IMR-90 (cell line): Measurements from ENCODE around the gene SCCPDH. TPM values are rescaled to one million over a fixed set of nuclear protein-coding genes. Genes with fewer than 3 reads are reported as not detected.

Source experiments
- ATAC-seq: fragments of 200-7000 bp; cut with Tn5 transposase; 2 replicates; pipeline ENCODE4 v1.9.1; 2020; ENCODE audit warnings: low read depth, mild to moderate bottlenecking, moderate library complexity
- BruUV-seq: library from RNA; stranded (reverse); fragments of 400-500 nt; replicated peaks from 2 replicates; lab custom pipeline; 2021; lab: Mats Ljungman, UMichigan
- CTCF ChIA-PET: fragments of 300-600 bp; formaldehyde crosslinking; extraction: SDS; loops from one replicate; lab custom pipeline; 2021; ENCODE audit warnings: antibody characterized with exemption; lab: Yijun Ruan, JAX
- POLR2A ChIA-PET: fragments of 300-600 bp; sonication (Branson Sonifier 250); formaldehyde crosslinking; loops from one replicate; lab custom pipeline; 2022; ENCODE audit warnings: antibody characterized with exemption; ENCODE audit not compliant: unreplicated experiment; lab: Charles Lee
- DNase-seq: peaks from one replicate; pipeline ENCODE4 v3.0.0; 2013
- H2AFZ ChIP-seq: replicated peaks from 2 replicates; pipeline ENCODE3; 2013; ENCODE audit warnings: low read length, mild to moderate bottlenecking; ENCODE audit not compliant: poor library complexity
- H2AK5ac ChIP-seq: 2 replicates; pipeline ENCODE4 v1.6.1; 2013; ENCODE audit warnings: low read depth, low read length, inconsistent platforms
- H2AK9ac ChIP-seq: replicated peaks from 2 replicates; pipeline ENCODE3; 2013; ENCODE audit warnings: mild to moderate bottlenecking, low read depth, low read length, moderate library complexity; ENCODE audit not compliant: poor library complexity
- H2BK120ac ChIP-seq: 2 replicates; pipeline ENCODE4 v1.6.1; 2013; ENCODE audit warnings: low read depth, low read length, inconsistent platforms
- H2BK15ac ChIP-seq: 3 replicates; pipeline ENCODE4 v1.6.1; 2013; ENCODE audit warnings: low read depth, low read length, inconsistent platforms
- H2BK20ac ChIP-seq: 2 replicates; pipeline ENCODE4 v1.6.1; 2013; ENCODE audit warnings: low read depth, mild to moderate bottlenecking, inconsistent platforms, low read length, moderate library complexity
- H2BK5ac ChIP-seq: 2 replicates; pipeline ENCODE4 v1.6.1; 2013; ENCODE audit warnings: mild to moderate bottlenecking, low read depth, low read length, inconsistent platforms; ENCODE audit not compliant: poor library complexity, severe bottlenecking
- H3K14ac ChIP-seq: replicated peaks from 2 replicates; pipeline ENCODE4 v1.6.1; 2013; ENCODE audit warnings: low read depth, low read length, inconsistent platforms
- H3K18ac ChIP-seq: 2 replicates; pipeline ENCODE4 v1.6.1; 2013; ENCODE audit warnings: low read depth, low read length, control low read depth
- H3K23ac ChIP-seq: 2 replicates; pipeline ENCODE4 v1.6.1; 2013; ENCODE audit warnings: low read depth, low read length, inconsistent platforms
- H3K27ac ChIP-seq: 2 replicates; pipeline ENCODE4 v1.5.1; 2013; ENCODE audit warnings: mild to moderate bottlenecking, control low read depth, low read length; ENCODE audit not compliant: insufficient read depth
- H3K27me3 ChIP-seq: 2 replicates; pipeline ENCODE4 v1.6.1; 2013; ENCODE audit warnings: low read length; ENCODE audit not compliant: control insufficient read depth, insufficient read depth
- H3K36me3 ChIP-seq: 2 replicates; pipeline ENCODE4 v1.6.1; 2013; ENCODE audit warnings: low read length, mixed read lengths; ENCODE audit not compliant: control insufficient read depth, insufficient read depth
- H3K4ac ChIP-seq: 2 replicates; pipeline ENCODE4 v1.6.1; 2013; ENCODE audit warnings: low read depth, low read length, inconsistent platforms
- H3K4me1 ChIP-seq: 2 replicates; pipeline ENCODE4 v1.6.1; 2013; ENCODE audit warnings: low read length, mixed read lengths; ENCODE audit not compliant: control insufficient read depth, insufficient read depth
- H3K4me2 ChIP-seq: 2 replicates; pipeline ENCODE4 v1.6.1; 2013; ENCODE audit warnings: low read depth, mild to moderate bottlenecking, control low read depth, low read length, moderate library complexity
- H3K4me3 ChIP-seq: 2 replicates; pipeline ENCODE4 v1.5.1; 2013; ENCODE audit warnings: low read depth, mild to moderate bottlenecking, control low read depth, low read length, moderate library complexity; ENCODE audit not compliant: insufficient read depth
- H3K56ac ChIP-seq: 2 replicates; pipeline ENCODE4 v1.6.1; 2013; ENCODE audit warnings: low read length, inconsistent platforms; ENCODE audit not compliant: insufficient read depth; ENCODE audit errors: extremely low read depth
- H3K79me1 ChIP-seq, 2 experiments: 2 replicates each; pipeline ENCODE4 v1.6.1; 2013; ENCODE audit warnings: low read length in 2 of 2, inconsistent platforms in 1 of 2, low read depth in 1 of 2
- H3K9ac ChIP-seq: 2 replicates; pipeline ENCODE4 v1.6.1; 2013; ENCODE audit warnings: low read depth, low read length, control low read depth
- H3K9me1 ChIP-seq: 2 replicates; pipeline ENCODE4 v1.6.1; 2013; ENCODE audit warnings: low read length, inconsistent platforms; ENCODE audit not compliant: insufficient read depth
- H3K9me3 ChIP-seq: 2 replicates; pipeline ENCODE4 v1.6.1; 2013; ENCODE audit warnings: low read length; ENCODE audit not compliant: control insufficient read depth, insufficient read depth
- H4K20me1 ChIP-seq: 2 replicates; pipeline ENCODE4 v1.6.1; 2013; ENCODE audit warnings: low read length, inconsistent platforms; ENCODE audit not compliant: insufficient read depth
- H4K5ac ChIP-seq: 2 replicates; pipeline ENCODE4 v1.6.1; 2013; ENCODE audit warnings: mild to moderate bottlenecking, low read depth, low read length, control low read depth
- H4K8ac ChIP-seq, 2 experiments: 2 replicates each; pipeline ENCODE4 v1.6.1; 2013; ENCODE audit warnings: low read depth in 2 of 2, low read length in 2 of 2, control low read depth in 1 of 2, inconsistent platforms in 1 of 2
- H4K91ac ChIP-seq: 2 replicates; pipeline ENCODE4 v1.6.1; 2013; ENCODE audit warnings: low read depth, low read length, inconsistent platforms; ENCODE audit not compliant: insufficient read depth
- CEBPB ChIP-seq: IDR thresholded peaks from 2 replicates; pipeline ENCODE4 v1.6.1; 2012; ENCODE audit warnings: low read depth, low read length, improper control_type of control experiment
- FOS ChIP-seq: fragments of 150-350 bp; IDR thresholded peaks from 2 replicates; pipeline ENCODE4 v1.6.1; 2016; ENCODE audit warnings: low read depth, low read length
- NFE2L2 ChIP-seq: fragments of 150-350 bp; IDR thresholded peaks from 2 replicates; pipeline ENCODE4 v1.6.1; 2016; ENCODE audit warnings: low read depth, mild to moderate bottlenecking, low read length
- RAD21 ChIP-seq: IDR thresholded peaks from 2 replicates; pipeline ENCODE4 v1.6.1; 2012; ENCODE audit warnings: low read length, improper control_type of control experiment
- RCOR1 ChIP-seq: IDR thresholded peaks from 2 replicates; pipeline ENCODE4 v1.6.1; 2012; ENCODE audit warnings: mild to moderate bottlenecking, low read length, improper control_type of control experiment; ENCODE audit not compliant: insufficient replicate concordance
- WGBS, 2 experiments: methylation state at CpG; one replicate each; pipeline versions ENCODE4 v1.1.5 to v1.1.7; 2013; ENCODE audit warnings: missing lambda C conversion rate in 2 of 2; ENCODE audit not compliant: insufficient read length in 1 of 2; ENCODE audit errors: extremely low coverage in 2 of 2; 5-methylcytosine and 5-hydroxymethylcytosine counted together
- dilution Hi-C: fragments of 300-500 bp; cut with HindIII; formaldehyde crosslinking; loops from one replicate; pipeline ENCODE4 v1.14.3; 2018; ENCODE audit warnings: low sequenced_read_pairs; ENCODE audit not compliant: unreplicated experiment
- in situ Hi-C: fragments of 300-500 bp; cut with MboI; formaldehyde crosslinking; loops from 3 replicates; pipeline ENCODE4 v1.14.3; 2019; ENCODE audit warnings: low sequenced_read_pairs, inconsistent platforms, mixed read lengths
- intact Hi-C: fragments of 100-400 bp; cut with micrococcal nuclease; formaldehyde crosslinking; loops from 2 replicates; pipeline ENCODE4 v1.10.0; 2022
- polyA plus RNA-seq, 3 experiments: library from polyadenylated mRNA; depleted of rRNA; stranded (reverse); fragments of >200 nt; gene quantifications; 2 replicates each; pipeline ENCODE4 v1.2.3, GENCODE V29; 2012; ENCODE audit warnings: low replicate concordance in 1 of 3
- total RNA-seq: library from RNA; depleted of rRNA; stranded (reverse); fragments of >200 nt; gene quantifications from 2 replicates; pipeline ENCODE4 v1.2.3, GENCODE V29; 2012
- TF ChIP-seq, protein P1 (sequence below): conservative IDR thresholded peaks from 2 replicates; pipeline ENCODE4 v1.5.1; 2012; ENCODE audit warnings: mild to moderate bottlenecking, low read depth, low read length, improper control_type of control experiment

SCCPDH gene
- total and polyA plus RNA-seq, 2 of the 4 experiments (the other 2 are of a cell fraction), result 26.9 to 37.8 TPM

- Histone ChIP-seq H4K8ac (no peak overlapping the region), H3K9ac (no peak overlapping the region), H2AK9ac (no peak overlapping the region), H3K9me3 (no peaks in the 10 kb centered on the region), H3K4ac (no peak overlapping the region), H3K56ac (no peak overlapping the region), H3K9me1 (peaks cover 2% of the 10 kb centered on the region; the same call in 1 of the 2 replicates), H3K4me2 (no peak overlapping the region), H3K4me3 (no peak overlapping the region), H2AFZ (no peak overlapping the region), H3K4me1 (peaks cover 4% of the 10 kb centered on the region), H3K27ac (no peak overlapping the region), H2BK15ac (no peak overlapping the region), H2AK5ac (no peak overlapping the region), H2BK20ac (no peak overlapping the region), H3K36me3 (peaks cover 20% of the 10 kb centered on the region), H4K20me1 (no peaks in the 10 kb centered on the region; the same call in 1 of the 2 replicates), H3K79me1 (no peaks in the 10 kb centered on the region), H4K91ac (no peak overlapping the region), H3K23ac (no peak overlapping the region), H3K27me3 (no peaks in the 10 kb centered on the region), H3K14ac (no peak overlapping the region), H3K18ac (no peak overlapping the region), H4K5ac (no peak overlapping the region), H2BK5ac (no peak overlapping the region), H2BK120ac (no peak overlapping the region)
- in situ Hi-C loops (no loop called here), dilution Hi-C loops (no loop called here), intact Hi-C loops (no loop called here)
- no peak for TF ChIP-seq FOS
- TF ChIP-seq RAD21, result no peak
- TF ChIP-seq, protein P1, sequence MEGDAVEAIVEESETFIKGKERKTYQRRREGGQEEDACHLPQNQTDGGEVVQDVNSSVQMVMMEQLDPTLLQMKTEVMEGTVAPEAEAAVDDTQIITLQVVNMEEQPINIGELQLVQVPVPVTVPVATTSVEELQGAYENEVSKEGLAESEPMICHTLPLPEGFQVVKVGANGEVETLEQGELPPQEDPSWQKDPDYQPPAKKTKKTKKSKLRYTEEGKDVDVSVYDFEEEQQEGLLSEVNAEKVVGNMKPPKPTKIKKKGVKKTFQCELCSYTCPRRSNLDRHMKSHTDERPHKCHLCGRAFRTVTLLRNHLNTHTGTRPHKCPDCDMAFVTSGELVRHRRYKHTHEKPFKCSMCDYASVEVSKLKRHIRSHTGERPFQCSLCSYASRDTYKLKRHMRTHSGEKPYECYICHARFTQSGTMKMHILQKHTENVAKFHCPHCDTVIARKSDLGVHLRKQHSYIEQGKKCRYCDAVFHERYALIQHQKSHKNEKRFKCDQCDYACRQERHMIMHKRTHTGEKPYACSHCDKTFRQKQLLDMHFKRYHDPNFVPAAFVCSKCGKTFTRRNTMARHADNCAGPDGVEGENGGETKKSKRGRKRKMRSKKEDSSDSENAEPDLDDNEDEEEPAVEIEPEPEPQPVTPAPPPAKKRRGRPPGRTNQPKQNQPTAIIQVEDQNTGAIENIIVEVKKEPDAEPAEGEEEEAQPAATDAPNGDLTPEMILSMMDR, result no peak
- no peak for TF ChIP-seq NFE2L2
- TF ChIP-seq RCOR1, result no peak
- TF ChIP-seq CEBPB, result no peak
- WGBS, 2 experiments, result no CpG with 5 or more reads among the region's 2 CpGs
- no peak for DNase-seq
- ChIA-PET CTCF (no interaction called here), POLR2A (no interaction called here)
- ATAC-seq, result no peak
- no TSS peak for BruUV-seq
Measured at GRCh38 chr1:246772686-246773085, 48.5 kb downstream of the SCCPDH start.
